H1 (cell line): ENCODE data around the gene EMP2. TPM values are rescaled to one million over a fixed set of nuclear protein-coding genes. Genes with fewer than 3 reads are reported as not detected.

Experiments
- CTCF ChIA-PET: fragments of 300-600 bp; sonication (Branson Sonifier 250); formaldehyde crosslinking; loops from one replicate; lab custom pipeline; 2021; ENCODE audit not compliant: partially characterized antibody; lab: Charles Lee
- POLR2A ChIA-PET: fragments of 300-600 bp; sonication (Branson Sonifier 250); formaldehyde crosslinking; loops from one replicate; lab custom pipeline; 2021; ENCODE audit warnings: inconsistent platforms; ENCODE audit not compliant: partially characterized antibody; lab: Charles Lee
- DNase-seq, 2 experiments: peaks; one replicate each; pipeline versions ENCODE4 v3.0.0 to v3.0.0-alpha.2; 2010 to 2022; ENCODE audit warnings: low spot score in 2 of 2, low read depth in 1 of 2, mixed read lengths in 1 of 2
- FAIRE-seq: peaks from 2 replicates; lab custom pipeline; 2011; peaks lifted over from hg19 to GRCh38; lab: Jason Lieb, UNC
- H2AFZ ChIP-seq: 2 replicates; pipeline ENCODE4 v1.8.1; 2012; ENCODE audit warnings: low read length, inconsistent platforms
- H2AK5ac ChIP-seq: 2 replicates; pipeline ENCODE4 v1.6.1; 2013; ENCODE audit warnings: low read depth, low read length
- H2BK120ac ChIP-seq: replicated peaks from 2 replicates; pipeline ENCODE3; 2013; ENCODE audit warnings: low read depth, low read length, inconsistent platforms
- H2BK12ac ChIP-seq: 2 replicates; pipeline ENCODE4 v1.6.1; 2013; ENCODE audit warnings: low read depth, low read length
- H2BK15ac ChIP-seq: 2 replicates; pipeline ENCODE4 v1.6.1; 2013; ENCODE audit warnings: low read length
- H2BK20ac ChIP-seq: 2 replicates; pipeline ENCODE4 v1.6.1; 2013; ENCODE audit warnings: low read length
- H2BK5ac ChIP-seq: 2 replicates; pipeline ENCODE4 v1.6.1; 2013; ENCODE audit warnings: low read depth, low read length
- H3K14ac ChIP-seq: 2 replicates; pipeline ENCODE4 v1.6.1; 2013; ENCODE audit warnings: inconsistent platforms; ENCODE audit not compliant: insufficient read length
- H3K18ac ChIP-seq: 2 replicates; pipeline ENCODE4 v1.6.1; 2013; ENCODE audit warnings: low read length; ENCODE audit errors: extremely low read depth
- H3K23ac ChIP-seq: 2 replicates; pipeline ENCODE4 v1.6.1; 2013; ENCODE audit warnings: inconsistent platforms; ENCODE audit not compliant: insufficient read length
- H3K23me2 ChIP-seq: 2 replicates; pipeline ENCODE4 v1.6.1; 2013; ENCODE audit warnings: low read depth, low read length
- H3K27ac ChIP-seq: 2 replicates; pipeline ENCODE4 v1.6.1; 2011; ENCODE audit warnings: low read depth, low read length, inconsistent platforms
- H3K27me3 ChIP-seq, 4 experiments: replicated peaks in 1 of 4; 1 replicate in 1 of 4; 2 replicates in 3 of 4; pipeline versions ENCODE4 v1.6.1 to v1.8.1; 2011 to 2013; ENCODE audit warnings: low read length in 3 of 4, mild to moderate bottlenecking in 3 of 4, inconsistent platforms in 2 of 4, mixed read lengths in 2 of 4, moderate library complexity in 1 of 4; ENCODE audit not compliant: control insufficient read depth in 3 of 4, insufficient read depth in 3 of 4; ENCODE audit errors: extremely low read depth in 1 of 4
- H3K36me3 ChIP-seq, 4 experiments: 2 replicates each; pipeline versions ENCODE4 v1.6.1 to v1.8.1; 2011 to 2013; ENCODE audit warnings: mild to moderate bottlenecking in 4 of 4, low read length in 3 of 4, moderate library complexity in 2 of 4, control low read depth in 1 of 4, inconsistent platforms in 1 of 4; ENCODE audit not compliant: insufficient read depth in 4 of 4, control insufficient read depth in 2 of 4
- H3K4ac ChIP-seq: replicated peaks from 2 replicates; pipeline ENCODE3; 2013; ENCODE audit warnings: low read length, low read depth, mixed read lengths, inconsistent platforms; ENCODE audit not compliant: insufficient read length
- H3K4me1 ChIP-seq, 4 experiments: replicated peaks in 1 of 4; 1 replicate in 1 of 4; 2 replicates in 3 of 4; pipeline versions ENCODE4 v1.6.1 to v1.8.1; 2011 to 2013; ENCODE audit warnings: low read length in 3 of 4, inconsistent platforms in 2 of 4, mixed read lengths in 1 of 4; ENCODE audit not compliant: insufficient read depth in 4 of 4, control insufficient read depth in 3 of 4
- H3K4me2 ChIP-seq, 2 experiments: 2 replicates each; pipeline versions ENCODE4 v1.6.1 to v1.8.1; 2011 to 2013; ENCODE audit warnings: low read depth in 2 of 2, low read length in 2 of 2, control low read depth in 1 of 2, inconsistent platforms in 1 of 2, mild to moderate bottlenecking in 1 of 2; ENCODE audit not compliant: insufficient read depth in 1 of 2
- H3K4me3 ChIP-seq, 4 experiments: fragments of 200-600, 300-600 bp in 1 of 4; sonication (generic), shearing (Covaris generic), sonication (Bioruptor Twin) in 1 of 4; 2 replicates each; pipeline versions ENCODE4 v1.5.1 to v1.8.1; 2011 to 2016; ENCODE audit warnings: low read length in 4 of 4, low read depth in 3 of 4, control low read depth in 2 of 4, inconsistent platforms in 2 of 4, mild to moderate bottlenecking in 2 of 4, mixed read lengths in 1 of 4, moderate library complexity in 1 of 4; ENCODE audit not compliant: insufficient read depth in 2 of 4; ENCODE audit errors: extremely low read depth in 1 of 4
- H3K56ac ChIP-seq: replicated peaks from 2 replicates; pipeline ENCODE3; 2013; ENCODE audit warnings: low read depth, mild to moderate bottlenecking, mixed read lengths, low read length, inconsistent platforms; ENCODE audit not compliant: insufficient read length
- H3K79me1 ChIP-seq: 2 replicates; pipeline ENCODE4 v1.6.1; 2013; ENCODE audit warnings: low read depth, low read length, control low read depth
- H3K79me2 ChIP-seq, 2 experiments: 2 replicates each; pipeline versions ENCODE4 v1.6.1 to v1.8.1; 2012 to 2013; ENCODE audit warnings: low read length in 2 of 2, mild to moderate bottlenecking in 2 of 2, inconsistent platforms in 1 of 2; ENCODE audit not compliant: insufficient read depth in 2 of 2, control insufficient read depth in 1 of 2
- H3K9ac ChIP-seq, 4 experiments: replicated peaks in 1 of 4; 1 replicate in 1 of 4; 2 replicates in 3 of 4; pipeline versions ENCODE4 v1.6.1 to v1.8.1; 2011 to 2013; ENCODE audit warnings: low read depth in 3 of 4, low read length in 3 of 4, control low read depth in 2 of 4, mild to moderate bottlenecking in 2 of 4, moderate library complexity in 2 of 4, inconsistent platforms in 1 of 4; ENCODE audit errors: extremely low read depth in 1 of 4
- H3K9me3 ChIP-seq, 2 experiments: 2 replicates each; pipeline versions ENCODE4 v1.6.1 to v1.8.1; 2012 to 2013; ENCODE audit warnings: mild to moderate bottlenecking in 2 of 2, moderate library complexity in 2 of 2, control low read depth in 1 of 2, inconsistent platforms in 1 of 2, low read depth in 1 of 2, low read length in 1 of 2, mixed read lengths in 1 of 2; ENCODE audit not compliant: insufficient read depth in 2 of 2
- H4K20me1 ChIP-seq, 2 experiments: replicated peaks in 1 of 2; 2 replicates each; pipeline versions ENCODE3 to v1.8.1; 2011 to 2013; ENCODE audit warnings: inconsistent platforms in 2 of 2, low read length in 2 of 2, mild to moderate bottlenecking in 1 of 2; ENCODE audit not compliant: insufficient read depth in 2 of 2, control insufficient read depth in 1 of 2
- H4K5ac ChIP-seq: 2 replicates; pipeline ENCODE4 v1.6.1; 2013; ENCODE audit warnings: low read length, low read depth, mixed read lengths, inconsistent platforms; ENCODE audit not compliant: insufficient read length
- H4K8ac ChIP-seq: 2 replicates; pipeline ENCODE4 v1.8.0; 2013; ENCODE audit warnings: mild to moderate bottlenecking, moderate library complexity, low read length, inconsistent platforms; ENCODE audit not compliant: insufficient read depth; ENCODE audit errors: extremely low read depth
- H4K91ac ChIP-seq: replicated peaks from 2 replicates; pipeline ENCODE3; 2013; ENCODE audit warnings: low read length, mixed read lengths, inconsistent platforms; ENCODE audit not compliant: insufficient read length
- EZH2 ChIP-seq: fragments of 200-600 bp; sonication (generic); IDR thresholded peaks from 2 replicates; pipeline ENCODE4 v1.7.1; 2012; ENCODE audit warnings: low read depth, mild to moderate bottlenecking, moderate library complexity, low read length, inconsistent platforms; ENCODE audit not compliant: severe bottlenecking
- FOSL1 ChIP-seq: IDR thresholded peaks from 2 replicates; pipeline ENCODE4 v1.6.1; 2011; ENCODE audit warnings: mild to moderate bottlenecking, low read depth, low read length, moderate library complexity; ENCODE audit not compliant: insufficient read depth
- KDM1A ChIP-seq: fragments of 200-600, 300-600 bp; sonication (generic); IDR thresholded peaks from 2 replicates; pipeline ENCODE4 v1.7.1; 2016; ENCODE audit warnings: mild to moderate bottlenecking, low read length, borderline replicate concordance
- SIRT6 ChIP-seq: IDR thresholded peaks from one replicate; pipeline ENCODE4 v1.7.1; 2012; ENCODE audit warnings: low read length, inconsistent platforms
- USF2 ChIP-seq: IDR thresholded peaks from 2 replicates; pipeline ENCODE4 v1.6.1; 2011; ENCODE audit warnings: low read length, improper control_type of control experiment
- WGBS, 2 experiments: shearing (Covaris generic) in 1 of 2; methylation state at CpG; one replicate each; pipeline versions ENCODE4 v1.1.6 to v1.1.7; 2013 to 2015; ENCODE audit warnings: low lambda C conversion rate in 2 of 2, mixed read lengths in 2 of 2, inconsistent platforms in 1 of 2, low coverage in 1 of 2, missing lambda C conversion rate in 1 of 2; ENCODE audit not compliant: insufficient replicate concordance in 2 of 2, insufficient coverage in 1 of 2, insufficient read length in 1 of 2; ENCODE audit errors: extremely low coverage in 1 of 2, missing lambda C conversion rate in 1 of 2; 5-methylcytosine and 5-hydroxymethylcytosine counted together
- polyA plus RNA-seq, 7 experiments: library from polyadenylated mRNA; depleted of rRNA in 3 of 7; stranded (reverse) in 5 of 7; unstranded in 2 of 7; fragments of >200 nt in 5 of 7; fragments of 200-250 nt in 2 of 7; gene quantifications; 1 replicate in 5 of 7; 2 replicates in 1 of 7; 4 replicates in 1 of 7; pipeline versions ENCODE4 v1.2.1 to v1.2.3, GENCODE V29; 2011 to 2013; ENCODE audit warnings: missing spikeins in 2 of 7, mixed read lengths in 2 of 7
- total RNA-seq: library from RNA; stranded (reverse); fragmentation: NEBNext Ultra II Directional; extraction: Animal tissue kit (Norgen Biotek cat#: 25700); gene quantifications from 2 replicates; pipeline ENCODE4 v1.2.1, GENCODE V29; 2021

Gene EMP2
- total and polyA plus RNA-seq, 2 of the 8 experiments (the other 6 are each of a cell fraction or from before 2014, with no cell fraction given) = 22.6 to 23.3 TPM

DNA sequence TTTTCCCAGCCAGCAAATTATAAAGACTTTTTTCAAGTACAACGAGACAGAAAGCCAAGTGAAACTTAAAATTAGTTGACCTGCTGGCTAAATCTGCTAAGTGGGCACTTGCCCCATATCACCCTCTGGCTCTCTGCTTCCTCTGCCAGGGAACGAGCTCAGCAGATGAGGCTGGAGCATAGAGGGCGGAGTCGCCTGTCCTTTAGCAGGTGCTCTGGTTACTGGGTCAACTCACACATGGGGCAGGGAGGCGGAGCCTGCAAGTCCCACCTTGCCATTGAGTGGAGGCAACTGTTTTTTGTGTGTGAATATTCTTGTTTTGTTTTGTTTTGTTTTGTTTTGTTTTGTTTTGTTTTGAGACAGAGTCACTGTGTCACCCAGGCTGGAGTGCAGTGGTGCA, 62.5 kb downstream of the EMP2 start:
- H3K9ac ChIP-seq = no peak overlapping the region
- H3K56ac ChIP-seq = no peak overlapping the region
- WGBS, 2 experiments = 72% methylated on average over 2 of the region's 5 CpGs; no CpG with 5 or more reads in 1 of the 2 experiments
- H3K4me3 ChIP-seq = no peak overlapping the region
- FAIRE-seq (no peak), DNase-seq (no peak)
- H3K23ac ChIP-seq = no peak overlapping the region
- H2BK20ac ChIP-seq = no peak overlapping the region
- H3K18ac ChIP-seq = no peak overlapping the region
- H3K79me1 ChIP-seq = no peaks in the 10 kb centered on the region
- no peak overlapping the region for H2BK5ac ChIP-seq
- no peak overlapping the region for H3K4ac ChIP-seq
- no peak overlapping the region for H3K14ac ChIP-seq
- no peaks in the 10 kb centered on the region for H3K23me2 ChIP-seq
- H2BK12ac ChIP-seq = no peak overlapping the region
- H2BK120ac ChIP-seq = no peak overlapping the region
- H3K27ac ChIP-seq = no peak overlapping the region
- ChIA-PET CTCF (interaction anchor here (0.6 to 5.4 kb wide), 6 partner anchors 13 to 220 kb away, joined by 3 to 70 read pairs (median 4); no protein-coding TSS in a partner anchor), POLR2A (interaction anchor here (0.9 to 1.3 kb wide), 2 partner anchors 61 to 226 kb away, joined by 3 read pairs; partner anchors contain the start of gene NUBP1)
- no peaks in the 10 kb centered on the region for H3K27me3 ChIP-seq
- no peaks in the 10 kb centered on the region for H3K9me3 ChIP-seq
- peaks cover 0 to 4% (median 0%) of the 10 kb centered on the region in 4 experiments; a peak in 1 of 7 replicates for H3K4me1 ChIP-seq
- TF ChIP-seq EZH2 (no peak), USF2 (no peak), SIRT6 (no peak), FOSL1 (no peak), KDM1A (no peak)
- H2BK15ac ChIP-seq = no peak overlapping the region
- no peaks in the 10 kb centered on the region for H3K79me2 ChIP-seq
- H4K8ac ChIP-seq = no peak overlapping the region
- H2AFZ ChIP-seq = no peak overlapping the region
- H2AK5ac ChIP-seq = no peak overlapping the region
- no peak overlapping the region for H4K5ac ChIP-seq
- H3K36me3 ChIP-seq = no peaks in the 10 kb centered on the region
- no peak overlapping the region for H4K91ac ChIP-seq
- H4K20me1 ChIP-seq = no peaks in the 10 kb centered on the region
- H3K4me2 ChIP-seq = no peak overlapping the region
